T-helper 2 cell (primary cell): ENCODE data around the gene TMED4.

Source experiments
- DNase-seq, 5 experiments: peaks; one replicate each; pipeline versions ENCODE4 v3.0.0 to v3.0.0-alpha.2; 2012 to 2022

Gene TMED4

DNA sequence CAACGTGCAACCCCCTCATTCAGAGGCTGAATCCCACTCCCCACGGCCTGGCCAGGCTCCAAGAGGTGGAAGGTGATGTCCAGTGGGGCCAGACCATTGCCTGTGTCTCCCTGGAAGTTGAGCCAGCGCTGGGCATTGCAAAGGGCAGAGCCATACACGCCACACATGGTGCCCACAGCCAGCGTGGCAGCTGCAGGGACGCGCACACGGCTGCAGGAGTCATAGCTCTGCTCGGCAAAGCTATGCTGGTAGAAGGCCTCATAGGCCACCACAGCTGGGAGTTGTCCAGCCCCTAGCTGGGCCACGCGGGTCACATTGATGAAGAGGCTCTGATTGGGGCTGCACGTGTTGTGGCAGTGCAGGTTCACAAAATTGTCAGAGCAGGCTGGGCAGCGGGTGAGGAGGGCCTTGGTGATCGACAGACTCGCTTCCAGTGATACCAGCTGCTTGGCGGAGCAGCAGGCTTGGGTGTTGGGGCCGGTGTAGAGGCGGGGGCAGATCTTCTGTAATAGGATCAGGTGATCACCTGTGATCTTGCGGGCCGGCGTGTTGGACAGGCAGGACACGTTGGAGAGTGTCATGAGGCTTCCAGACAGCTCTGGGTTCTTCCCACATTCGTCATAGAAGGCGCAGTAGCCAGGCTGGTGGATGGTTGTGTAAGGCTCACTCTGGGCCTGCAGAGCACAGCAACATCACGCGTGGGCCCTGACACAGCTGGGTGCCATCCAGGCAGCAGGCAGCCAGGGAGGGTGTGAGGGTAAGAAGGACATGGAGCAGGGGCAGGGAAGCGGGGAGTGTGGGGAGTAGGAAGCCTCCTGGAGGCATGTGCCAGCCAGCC, 42.1 kb downstream of the TMED4 start:
- no peak for DNase-seq

DNA sequence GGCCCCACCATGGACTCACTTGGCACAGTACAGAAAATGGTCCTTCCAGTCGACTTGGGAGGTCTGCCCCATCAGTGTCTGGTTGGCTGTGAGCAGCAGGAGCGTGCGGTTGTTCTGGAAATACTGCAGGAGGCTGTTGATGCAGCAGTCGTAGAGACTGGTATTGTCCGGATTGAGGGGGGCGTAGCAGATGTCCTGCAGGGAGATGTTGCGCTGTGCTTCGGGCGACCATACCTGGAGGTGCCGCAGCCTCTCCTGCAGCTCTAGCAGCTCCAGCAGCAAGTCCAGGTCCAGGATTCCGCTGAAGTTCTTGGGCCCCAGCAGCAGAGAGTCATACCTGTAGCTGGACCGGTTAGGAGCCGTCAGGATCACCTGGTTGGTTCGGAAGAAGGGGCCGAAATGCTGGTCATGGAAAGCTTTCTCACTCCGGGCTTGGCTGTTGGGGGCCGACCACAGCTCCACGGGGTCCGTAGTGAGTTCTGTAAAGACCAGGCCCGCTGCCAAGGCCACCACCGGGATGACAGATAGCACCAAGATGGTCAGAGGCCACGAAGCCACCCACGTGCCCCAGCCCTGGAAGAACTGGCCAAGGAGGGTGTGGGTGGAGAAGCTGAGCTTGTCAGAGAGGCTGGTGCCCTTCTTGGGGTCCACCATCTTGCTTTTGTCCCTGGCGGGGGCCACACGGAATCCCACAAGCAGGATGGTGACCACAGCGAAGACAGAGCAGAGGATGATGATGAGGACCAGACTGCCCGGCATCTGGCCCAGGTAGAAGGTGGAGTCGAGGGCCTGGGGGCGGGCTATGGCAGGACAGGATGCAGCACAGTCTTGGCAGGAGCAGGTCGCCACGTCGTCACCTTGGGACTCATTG, 43.0 kb downstream of the TMED4 start:
- DNase-seq: no peak

DNA sequence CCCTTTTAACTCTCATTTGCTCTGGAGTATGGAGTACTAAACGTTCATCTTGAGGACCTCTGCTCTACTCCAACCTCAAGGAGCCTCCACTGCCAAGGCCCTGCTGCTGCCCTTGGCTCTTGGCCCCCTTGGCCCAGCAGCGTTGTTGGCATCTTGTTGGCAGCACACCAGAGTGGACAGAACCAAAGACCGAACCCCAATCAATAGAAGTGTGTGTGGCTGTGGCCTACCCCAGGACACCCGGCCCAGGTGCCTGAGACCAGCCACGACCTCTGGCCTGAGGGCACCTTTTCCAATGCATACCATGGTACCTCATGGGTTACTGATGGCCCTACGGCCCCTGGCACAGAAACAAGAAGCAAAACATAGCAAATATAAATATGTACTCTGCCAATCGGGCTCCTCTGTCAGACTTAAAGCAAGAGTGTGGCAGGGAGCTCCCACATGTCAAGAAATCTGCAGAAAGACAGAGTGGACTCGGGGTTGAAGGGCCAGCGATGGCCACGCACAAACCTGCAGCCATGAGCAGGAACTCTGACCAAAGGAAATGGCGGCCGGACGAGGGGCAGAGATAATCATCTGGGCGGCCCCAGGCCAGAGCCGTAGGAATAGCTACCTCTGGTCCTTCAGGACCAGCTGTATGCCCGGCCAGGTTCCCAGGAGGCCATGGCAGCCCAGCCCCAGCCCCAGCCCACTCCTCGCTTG, 43.8 kb downstream of the TMED4 start:
- no peak for DNase-seq

DNA sequence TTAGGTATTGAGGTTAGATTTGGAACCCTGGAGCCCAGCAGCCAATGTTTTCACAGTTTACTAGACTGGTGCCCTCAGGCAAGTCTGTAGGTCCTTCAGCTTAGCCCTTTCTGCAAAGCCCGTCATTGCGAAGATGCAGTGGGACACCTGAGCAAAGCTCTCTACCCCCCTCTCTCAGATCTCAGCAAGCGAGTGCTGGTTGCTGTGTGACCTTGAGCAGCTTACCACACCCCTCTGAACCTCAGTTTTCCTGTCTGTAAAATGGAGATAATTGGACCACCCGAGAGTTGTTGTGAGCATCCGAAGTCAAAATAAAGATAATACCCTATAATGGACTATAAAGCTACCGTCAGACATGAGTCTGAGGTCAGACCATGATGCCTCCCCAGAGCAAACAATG, 44.6 kb downstream of the TMED4 start:
- no peak for DNase-seq

DNA sequence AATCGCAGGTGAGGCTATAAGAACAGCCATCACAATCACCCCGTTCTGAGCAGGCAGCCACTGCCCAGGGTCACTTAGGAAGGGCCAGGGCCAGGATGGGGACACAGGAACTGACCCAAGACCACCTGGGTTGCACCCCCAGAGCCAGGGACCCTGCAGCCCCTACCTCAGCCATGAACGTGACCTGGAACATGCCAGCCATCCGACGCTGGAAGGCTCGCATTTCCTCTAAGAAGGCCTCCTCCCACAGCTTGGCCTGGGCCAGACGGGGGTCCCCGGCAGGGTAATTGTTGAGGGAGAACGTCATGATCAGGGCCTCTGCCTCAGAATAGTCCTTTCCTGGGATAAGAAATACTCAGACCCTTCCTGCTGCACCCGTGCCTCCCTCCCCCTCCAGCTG, 45.9 kb downstream of the TMED4 start:
- DNase-seq: no peak

DNA sequence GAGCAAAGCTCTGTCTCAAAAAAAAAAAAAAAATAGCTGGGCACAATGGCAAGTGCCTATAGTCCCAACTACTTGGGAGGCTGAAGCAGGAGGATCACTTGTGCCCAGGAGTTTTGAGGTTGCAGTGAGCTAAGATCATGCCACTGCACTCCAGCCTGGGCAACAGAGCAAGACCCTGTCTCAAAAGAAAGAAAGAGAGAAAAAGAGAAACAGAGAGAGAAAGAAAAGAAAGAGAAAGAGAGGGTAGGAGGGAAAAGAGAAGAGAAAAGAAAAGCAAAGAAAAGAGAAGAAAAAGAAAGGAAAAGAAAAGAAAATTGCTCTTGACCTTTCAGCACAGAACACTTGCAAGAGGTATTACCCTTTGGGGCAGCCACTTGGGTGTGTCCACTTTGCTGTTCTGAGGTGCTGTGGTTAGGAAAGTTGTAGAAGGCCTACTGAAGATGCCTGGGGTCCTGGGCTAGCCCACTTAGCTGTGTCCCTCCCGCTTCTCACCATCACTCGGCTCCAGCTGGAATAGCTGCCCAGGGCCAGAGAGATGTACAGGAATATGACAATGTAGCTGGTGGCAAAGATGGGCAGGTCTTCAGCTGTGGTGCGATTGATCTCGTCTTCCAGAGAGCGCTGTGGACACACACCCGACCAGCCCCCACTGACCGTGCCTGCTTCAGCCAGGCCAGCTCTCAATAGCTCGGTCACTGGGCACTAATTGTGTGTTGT, 46.5 kb downstream of the TMED4 start:
- DNase-seq: no peak

DNA sequence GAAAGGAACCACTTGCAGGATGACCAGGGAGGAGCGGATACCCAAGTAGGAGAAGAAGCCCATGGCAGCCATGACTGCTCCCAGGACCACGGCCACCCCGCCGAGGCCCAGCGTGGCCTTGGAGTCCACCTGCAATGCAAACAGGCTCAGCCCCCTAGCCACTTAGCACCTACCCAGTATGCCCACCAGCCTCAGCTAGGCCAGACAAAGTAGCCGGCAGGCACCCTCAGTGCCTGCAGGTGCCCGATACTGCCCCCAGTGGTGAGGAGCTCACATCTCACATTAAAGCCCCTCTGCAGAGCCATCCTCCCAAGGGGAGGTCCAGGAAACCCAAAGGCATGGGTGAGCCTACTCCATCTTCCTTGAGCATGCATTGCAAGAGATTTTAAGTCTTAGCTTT, 47.5 kb downstream of the TMED4 start:
- DNase-seq: peak in 3 of 5 experiments; percentile 10 to 55 (median 27)

DNA sequence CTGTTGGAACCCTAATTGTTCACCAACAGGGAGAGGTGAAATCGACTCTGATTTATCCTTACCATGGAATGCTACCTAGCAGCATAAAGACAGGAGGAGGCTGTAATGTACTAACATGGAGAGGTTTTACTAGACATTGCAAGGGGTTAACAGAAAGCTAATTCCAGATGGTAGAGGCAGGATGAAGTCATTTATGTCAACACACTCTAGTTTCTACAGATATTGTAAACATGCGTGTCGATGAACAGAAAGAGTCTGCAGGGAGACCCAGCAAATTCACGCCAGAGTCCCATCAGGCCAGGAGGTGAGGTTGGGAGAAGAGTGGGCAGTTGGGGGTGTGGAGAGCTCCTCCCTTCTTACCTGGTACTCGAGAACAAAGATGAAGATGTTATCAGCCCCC, 47.9 kb downstream of the TMED4 start:
- DNase-seq: no peak

DNA sequence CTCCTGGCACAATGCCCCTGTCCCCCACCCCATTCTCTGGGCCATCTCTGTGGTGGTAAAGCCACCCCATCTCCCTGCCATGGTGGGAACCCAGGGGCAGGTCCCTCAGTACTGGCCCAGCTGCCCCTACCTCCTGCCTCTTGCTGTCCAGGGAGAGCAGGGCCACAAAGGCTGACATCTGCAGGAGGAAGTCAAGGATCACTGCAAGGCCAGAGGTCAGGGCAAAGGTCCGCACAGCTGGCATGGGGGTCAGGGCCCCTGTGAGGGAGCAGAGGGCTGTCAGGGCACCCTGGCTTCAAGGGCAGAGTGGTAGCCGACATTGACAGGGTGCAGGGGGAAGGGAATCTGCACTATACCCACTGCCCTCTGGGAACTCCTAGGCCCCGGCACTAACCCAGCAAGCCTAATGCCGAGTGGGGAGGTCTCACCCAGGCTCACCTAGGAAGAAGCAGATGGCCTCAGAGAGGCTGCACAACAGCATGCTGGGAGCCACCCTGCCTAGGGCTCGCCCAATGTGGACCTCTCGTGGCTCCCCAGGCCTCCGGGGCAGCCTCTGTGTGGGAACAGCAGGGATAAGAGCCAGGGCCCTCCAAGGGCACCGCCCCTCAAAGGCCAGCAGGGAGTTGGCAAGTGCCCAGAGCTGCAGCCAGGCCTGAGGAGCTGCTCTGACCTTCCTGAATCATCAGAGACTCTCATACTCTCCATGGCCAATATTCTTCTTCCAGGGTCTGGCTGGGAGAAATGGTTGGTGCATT, 48.6 kb downstream of the TMED4 start:
- no peak for DNase-seq

DNA sequence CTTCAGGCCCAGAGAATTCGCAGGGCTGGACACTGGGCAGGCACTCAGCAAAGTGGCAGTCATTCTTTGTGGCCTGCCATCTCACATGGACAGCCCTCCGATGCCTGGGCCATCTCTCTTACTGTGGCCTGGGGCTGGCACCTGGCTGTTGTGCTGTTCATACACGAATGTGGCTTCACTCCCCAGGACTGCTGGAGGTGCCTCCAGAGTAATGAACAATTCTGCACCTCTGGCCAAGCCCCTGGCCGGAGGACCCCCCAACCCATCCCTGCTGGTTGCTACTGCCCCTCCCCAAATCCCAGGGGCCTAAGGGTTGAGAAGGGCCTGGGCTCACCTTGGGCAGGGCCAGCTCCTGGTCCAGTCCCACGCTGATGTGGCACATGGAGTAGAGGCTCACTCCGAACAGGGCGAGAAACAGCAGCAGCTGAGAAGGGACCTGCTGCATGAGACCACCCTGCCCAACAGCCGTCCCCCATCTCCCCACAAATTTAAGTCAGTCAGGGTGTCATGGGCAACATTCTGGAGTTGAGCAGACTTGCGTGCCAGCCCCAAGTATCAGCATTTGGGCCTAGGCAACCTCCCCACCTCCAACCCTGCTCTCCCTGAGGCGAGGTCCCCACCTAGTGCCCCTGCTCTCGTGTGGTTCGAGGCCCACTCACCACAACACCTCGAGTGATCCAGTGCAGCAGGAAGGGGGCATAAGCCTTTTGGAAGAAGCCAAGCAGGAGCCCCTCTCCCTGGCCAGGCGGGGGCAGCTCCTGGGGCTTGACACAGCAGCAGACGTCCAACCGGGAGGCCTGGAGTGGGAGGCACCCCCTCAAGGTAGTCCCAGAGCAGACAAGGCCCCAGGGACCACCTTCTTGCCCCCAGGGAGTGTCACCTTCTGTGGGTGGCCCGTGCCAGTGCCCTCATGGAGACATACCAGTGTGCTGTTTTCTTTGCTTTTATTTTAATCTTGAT, 50.3 kb downstream of the TMED4 start:
- DNase-seq: no peak

DNA sequence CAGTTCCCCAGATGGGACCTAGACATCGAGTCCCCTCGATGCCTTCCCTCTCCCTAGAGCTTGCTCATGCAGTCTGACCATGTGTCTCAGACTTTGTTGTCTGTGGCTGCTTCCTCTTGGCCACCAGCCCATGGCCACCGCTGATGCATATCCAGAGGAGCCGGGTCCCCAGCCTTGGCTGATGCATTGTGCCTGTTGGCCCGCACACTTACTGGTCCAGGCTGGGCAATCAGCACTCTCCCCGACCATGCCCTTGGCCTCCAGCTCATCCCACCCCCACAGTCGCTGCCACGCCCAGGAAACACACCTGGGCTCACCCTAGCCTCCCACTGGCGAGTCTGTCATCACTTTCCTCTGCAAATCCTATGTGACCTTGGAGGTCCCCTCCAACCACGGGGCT, 51.0 kb downstream of the TMED4 start:
- no peak for DNase-seq
